HTR-8/SVneo (cell line): Measurements from ENCODE around the gene COX14.
"Not testable (repeated sequence)": the region's sequence is repeated elsewhere in the genome, so short reads cannot be mapped to it uniquely, and the experiment has no call there.

ENCODE experiments used
- DNase-seq: peaks from one replicate; pipeline ENCODE4 v3.0.0; 2011; ENCODE audit warnings: low spot score, mixed read lengths; ENCODE audit not compliant: insufficient read length
- FAIRE-seq: peaks from 2 replicates; lab custom pipeline; 2011; peaks lifted over from hg19 to GRCh38; lab: Jason Lieb, UNC

Gene COX14

GRCh38 chr12:50106907-50107306 is 5.1 kb upstream of the COX14 start:
- DNase-seq (no peak), FAIRE-seq (no peak)

GRCh38 chr12:50107416-50108268 is 4.4 kb upstream of the COX14 start:
- no peak for FAIRE-seq
- no peak for DNase-seq

- DNase-seq: no peak
- FAIRE-seq: no peak
Observed at GRCh38 chr12:50109319-50109718, 2.7 kb upstream of the COX14 start.

GRCh38 chr12:50110127-50110761 is 1.8 kb upstream of the COX14 start:
- FAIRE-seq (no peak), DNase-seq (no peak)

- DNase-seq (peak; percentile 52), FAIRE-seq (peak; percentile 13)
Observed at GRCh38 chr12:50110762-50111351, 1.2 kb upstream of the COX14 start.

- FAIRE-seq: no peak
- DNase-seq: no peak
Observed at GRCh38 chr12:50111395-50111692, 692 bp upstream of the COX14 start.

GRCh38 chr12:50112456-50113218 is 601 bp downstream of the COX14 start:
- FAIRE-seq (no peak), DNase-seq (peak; percentile 26)

- DNase-seq (no peak), FAIRE-seq (no peak)
Observed at GRCh38 chr12:50117057-50117622, 5.1 kb downstream of the COX14 start.

- FAIRE-seq (no peak), DNase-seq (no peak)
Observed at GRCh38 chr12:50119387-50119786, 7.4 kb downstream of the COX14 start.

- no peak for DNase-seq
- no peak for FAIRE-seq
Observed at GRCh38 chr12:50120521-50120920, 8.5 kb downstream of the COX14 start.

- FAIRE-seq (no peak), DNase-seq (no peak)
Observed at GRCh38 chr12:50120953-50121352, 8.9 kb downstream of the COX14 start.

GRCh38 chr12:50121641-50122040 is 9.6 kb downstream of the COX14 start:
- no peak for FAIRE-seq

GRCh38 chr12:50123203-50123602 is 11.2 kb downstream of the COX14 start:
- FAIRE-seq: no peak

More at GRCh38 chr12:50121641-50122040, 9.6 kb downstream of the COX14 start:
- no peak for DNase-seq

GRCh38 chr12:50127546-50127945 is 15.5 kb downstream of the COX14 start:
- FAIRE-seq (no peak), DNase-seq (no peak)

More at GRCh38 chr12:50123203-50123602, 11.2 kb downstream of the COX14 start:
- no peak for DNase-seq

- FAIRE-seq: no peak
- DNase-seq: no peak
Observed at GRCh38 chr12:50129290-50129689, 17.3 kb downstream of the COX14 start.

- peak; percentile 25 for DNase-seq
- FAIRE-seq: no peak
Observed at GRCh38 chr12:50132505-50133135, 20.6 kb downstream of the COX14 start.

GRCh38 chr12:50142993-50143392 is 31.0 kb downstream of the COX14 start:
- FAIRE-seq: no peak

GRCh38 chr12:50145439-50145838 is 33.4 kb downstream of the COX14 start:
- FAIRE-seq (no peak), DNase-seq (no peak)

More at GRCh38 chr12:50142993-50143392, 31.0 kb downstream of the COX14 start:
- no peak for DNase-seq

- DNase-seq (no peak), FAIRE-seq (no peak)
Observed at GRCh38 chr12:50147281-50147680, 35.2 kb downstream of the COX14 start.

- not testable (repeated sequence) for DNase-seq, FAIRE-seq
Observed at GRCh38 chr12:50148011-50148410, 36.0 kb downstream of the COX14 start.
